OCI-LY3 (cell line): ENCODE data around the gene NBEAL2.

Experiments used
- CTCF ChIP-seq: fragments of 200-600, 300-600 bp; sonication (generic); IDR thresholded peaks from 2 replicates; pipeline ENCODE4 v1.5.1; 2014; ENCODE audit warnings: antibody characterized with exemption, low read length, low read depth
- EZH2phosphoT487 ChIP-seq: fragments of 200-600 bp; shearing (Covaris generic); IDR thresholded peaks from 2 replicates; pipeline ENCODE4 v1.6.1; 2018; ENCODE audit warnings: antibody characterized with exemption, mixed run types, low read depth

GRCh38 chr3:46960835-46961234 lies 18.6 kb upstream of the NBEAL2 start:
- TF ChIP-seq CTCF (no peak), EZH2phosphoT487 (no peak)
